GM06990 (cell line): Measurements from ENCODE around the gene LINC00632.

Source experiments
- DNase-seq: peaks from one replicate; pipeline ENCODE4 v3.0.0-alpha.2; 2011; ENCODE audit not compliant: insufficient read length; ENCODE audit errors: extremely low read depth
- H3K27me3 ChIP-seq: replicated peaks from 2 replicates; pipeline ENCODE4 v1.6.0; 2011; ENCODE audit warnings: low read length; ENCODE audit not compliant: control insufficient read depth, insufficient read depth
- H3K36me3 ChIP-seq: 2 replicates; pipeline ENCODE4 v1.5.1; 2011; ENCODE audit warnings: low read length; ENCODE audit not compliant: control insufficient read depth, insufficient read depth
- H3K4me3 ChIP-seq: replicated peaks from 2 replicates; pipeline ENCODE4 v1.5.1; 2011; ENCODE audit warnings: low read depth, mild to moderate bottlenecking, control low read depth, low read length
- CTCF ChIP-seq: IDR thresholded peaks from 2 replicates; pipeline ENCODE4 v1.5.1; 2011; ENCODE audit warnings: low read length, control low read depth, mild to moderate bottlenecking, inconsistent platforms; ENCODE audit not compliant: insufficient read depth, poor library complexity, severe bottlenecking

LINC00632 gene

GRCh38 chrX:140715787-140716186 is 6.2 kb downstream of the LINC00632 start:
- H3K36me3 ChIP-seq = no peaks in the 10 kb centered on the region
- no peak for TF ChIP-seq CTCF

GRCh38 chrX:140723121-140723715 is 13.7 kb downstream of the LINC00632 start:
- H3K36me3 ChIP-seq = no peaks in the 10 kb centered on the region

More at GRCh38 chrX:140715787-140716186, 6.2 kb downstream of the LINC00632 start:
- Histone ChIP-seq H3K27me3 (no peaks in the 10 kb centered on the region), H3K4me3 (no peak overlapping the region)
- no peak for DNase-seq

GRCh38 chrX:140724309-140724708 is 14.8 kb downstream of the LINC00632 start:
- no peak for TF ChIP-seq CTCF
- Histone ChIP-seq H3K36me3 (no peaks in the 10 kb centered on the region), H3K27me3 (no peaks in the 10 kb centered on the region), H3K4me3 (no peak overlapping the region)
- no peak for DNase-seq

More at GRCh38 chrX:140723121-140723715, 13.7 kb downstream of the LINC00632 start:
- no peak for TF ChIP-seq CTCF
- Histone ChIP-seq H3K4me3 (no peak overlapping the region), H3K27me3 (no peaks in the 10 kb centered on the region)
- no peak for DNase-seq

- Histone ChIP-seq H3K36me3 (no peaks in the 10 kb centered on the region), H3K27me3 (no peaks in the 10 kb centered on the region), H3K4me3 (no peak overlapping the region)
- TF ChIP-seq CTCF = no peak
- DNase-seq = no peak
Observed at GRCh38 chrX:140724736-140725135, 15.2 kb downstream of the LINC00632 start.

GRCh38 chrX:140725500-140725899 is 15.9 kb downstream of the LINC00632 start:
- no peak overlapping the region for H3K4me3 ChIP-seq

More at GRCh38 chrX:140725500-140725899, 15.9 kb downstream of the LINC00632 start:
- Histone ChIP-seq H3K27me3 (no peaks in the 10 kb centered on the region), H3K36me3 (no peaks in the 10 kb centered on the region)
- no peak for DNase-seq
- TF ChIP-seq CTCF = no peak
